ENCODE measurements around the gene INTS13.
"Not testable (repeated sequence)": the region's sequence is repeated elsewhere in the genome, so short reads cannot be mapped to it uniquely, and the experiment has no call there.

The INTS13 gene

DNA sequence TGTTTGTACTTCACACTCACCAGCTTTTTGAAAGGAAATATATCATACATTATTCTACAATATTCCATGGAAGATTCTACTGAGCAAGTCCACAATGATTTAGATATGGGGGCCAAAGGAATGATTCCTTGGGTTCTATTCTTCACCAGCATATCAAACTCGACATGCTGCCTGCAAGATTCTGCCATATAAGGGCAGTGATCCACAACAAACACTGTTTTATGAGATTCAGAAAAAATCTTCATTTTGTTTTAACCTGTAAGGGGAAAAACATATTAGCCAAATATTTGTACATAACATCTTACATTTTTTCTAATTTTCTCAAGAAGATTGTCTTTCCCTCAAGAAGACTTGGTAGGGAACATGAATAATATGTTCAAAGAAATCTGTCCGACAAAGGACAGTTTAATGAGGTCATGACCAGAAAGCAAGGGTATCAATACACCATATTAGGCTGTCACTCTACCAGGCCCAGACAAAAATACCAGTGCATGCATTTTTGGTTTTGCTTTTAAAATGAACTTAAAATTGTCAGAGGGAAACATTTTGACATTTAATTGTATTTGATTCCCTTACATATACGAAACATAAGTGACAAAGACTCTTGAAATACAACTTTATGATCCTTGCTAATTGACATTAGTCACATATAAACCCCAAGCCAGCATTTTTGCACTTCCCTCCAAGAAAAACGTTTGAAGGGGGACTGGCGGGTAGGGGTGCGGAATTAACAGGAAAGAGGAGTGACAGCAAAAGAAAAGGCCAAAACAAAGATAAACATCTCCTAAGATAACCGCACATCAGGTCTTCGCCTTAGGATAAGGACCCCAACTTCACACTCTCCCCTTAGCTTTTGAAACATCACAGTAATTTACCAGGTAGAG, 980 bp downstream of the INTS13 start:
- peaks cover 4% of the 10 kb centered on the region; the same call in 1 of the 2 replicates for H3K4me1 ChIP-seq (ENCODE audit: control insufficient read depth, insufficient read depth, low read length)
- no peaks in the 10 kb centered on the region for H3K9me3 ChIP-seq (ENCODE audit: control insufficient read depth, insufficient read depth, low read depth, low read length)
- H3K27me3 ChIP-seq (ENCODE audit: control insufficient read depth, insufficient read depth, low read length) = no peaks in the 10 kb centered on the region
- H3K27ac ChIP-seq (ENCODE audit: low read depth, low read length) = no peak overlapping the region
- peak overlapping the region; percentile 92 for H3K4me3 ChIP-seq (ENCODE audit: low read depth, low read length)
- peak overlapping the region; percentile 98 for H3K9ac ChIP-seq (ENCODE audit: low read length)
- H3K36me3 ChIP-seq (ENCODE audit: control insufficient read depth, insufficient read depth, low read length) = peaks cover 17% of the 10 kb centered on the region

DNA sequence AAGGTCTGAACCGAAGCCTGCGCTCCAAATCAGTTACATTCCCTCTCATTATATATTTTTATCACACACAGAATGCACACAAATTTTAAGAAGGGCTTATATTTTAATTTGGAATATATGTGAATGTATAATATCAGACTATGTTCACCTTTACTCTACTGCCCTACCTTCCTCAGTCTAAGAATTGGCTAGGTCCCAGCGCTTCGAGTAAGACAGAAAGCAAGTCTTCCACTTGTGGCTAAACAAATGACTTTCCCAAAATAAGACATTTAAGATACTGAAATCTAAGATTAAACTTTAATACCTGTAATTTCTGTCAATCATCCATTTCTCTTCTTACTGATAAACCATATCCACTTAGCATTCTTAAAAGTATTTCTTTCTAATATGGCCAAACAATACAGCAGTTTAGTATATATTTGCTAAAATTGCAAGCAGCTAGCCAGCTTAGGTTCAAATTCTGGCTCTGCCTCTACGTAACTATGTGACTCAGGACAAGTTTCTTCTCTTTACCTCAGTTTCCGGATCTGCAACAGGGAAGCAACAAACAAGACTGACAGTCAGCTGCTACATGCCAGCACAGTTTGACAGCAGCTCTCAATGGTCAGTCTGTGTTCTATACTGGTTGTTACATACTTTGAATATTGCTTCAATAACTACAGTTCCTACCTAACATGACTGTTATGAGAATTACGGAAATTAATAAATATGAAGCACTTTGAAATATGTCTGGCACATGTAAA, 2.0 kb downstream of the INTS13 start:
- Histone ChIP-seq H3K27ac (ENCODE audit: low read depth, low read length) (no peak overlapping the region), H3K9me3 (ENCODE audit: control insufficient read depth, insufficient read depth, low read depth, low read length) (no peaks in the 10 kb centered on the region), H3K4me3 (ENCODE audit: low read depth, low read length) (no peak overlapping the region; the same call in 1 of the 2 replicates), H3K9ac (ENCODE audit: low read length) (no peak overlapping the region), H3K36me3 (ENCODE audit: control insufficient read depth, insufficient read depth, low read length) (peaks cover 19% of the 10 kb centered on the region), H3K27me3 (ENCODE audit: control insufficient read depth, insufficient read depth, low read length) (no peaks in the 10 kb centered on the region), H3K4me1 (ENCODE audit: control insufficient read depth, insufficient read depth, low read length) (peaks cover 4% of the 10 kb centered on the region; the same call in 1 of the 2 replicates)

DNA sequence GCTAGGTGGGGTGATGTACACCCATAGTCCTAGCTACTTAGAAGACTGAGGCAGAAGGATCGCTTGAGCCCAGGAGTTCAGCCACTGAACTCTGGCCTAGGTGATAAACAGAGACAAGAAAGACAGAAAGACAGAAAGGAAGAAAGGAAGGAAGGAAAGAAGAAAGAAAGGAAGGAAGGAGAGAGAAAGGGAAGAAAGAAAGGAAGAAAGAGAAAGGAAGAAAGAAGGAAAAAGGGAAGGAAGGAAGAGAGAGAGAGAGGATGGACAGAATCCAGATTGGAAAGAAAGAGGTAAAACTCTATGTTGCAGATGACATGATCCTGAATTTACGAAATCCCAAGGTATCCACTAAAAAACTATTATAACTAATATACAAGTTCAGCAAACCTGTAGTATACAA, 8.2 kb downstream of the INTS13 start:
- Histone ChIP-seq H3K4me3 (ENCODE audit: low read depth, low read length) (no peak overlapping the region), H3K9me3 (ENCODE audit: control insufficient read depth, insufficient read depth, low read depth, low read length) (no peaks in the 10 kb centered on the region), H3K27me3 (ENCODE audit: control insufficient read depth, insufficient read depth, low read length) (no peaks in the 10 kb centered on the region), H3K9ac (ENCODE audit: low read length) (no peak overlapping the region), H3K27ac (ENCODE audit: low read depth, low read length) (no peak overlapping the region), H3K4me1 (ENCODE audit: control insufficient read depth, insufficient read depth, low read length) (no peaks in the 10 kb centered on the region), H3K36me3 (ENCODE audit: control insufficient read depth, insufficient read depth, low read length) (peaks cover 58% of the 10 kb centered on the region)

DNA sequence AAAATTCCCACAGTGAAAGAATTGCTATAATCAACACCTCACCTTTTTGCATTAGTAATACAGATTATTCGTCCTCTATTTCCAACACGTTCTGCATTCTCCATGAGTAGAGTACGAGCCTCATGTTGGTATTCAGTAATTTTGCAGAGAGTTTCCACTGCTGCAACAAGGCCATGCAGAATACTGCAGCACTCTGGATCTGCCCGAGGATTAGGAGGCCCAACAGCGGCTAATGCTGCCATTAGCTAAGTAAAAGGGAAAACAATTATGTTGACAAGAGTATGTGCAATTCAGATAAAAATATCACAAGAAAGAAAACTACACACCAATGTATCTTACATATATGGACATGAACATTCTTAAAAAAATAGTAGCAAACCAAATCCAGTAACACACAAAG, 9.1 kb downstream of the INTS13 start:
- H3K4me1 ChIP-seq (ENCODE audit: control insufficient read depth, insufficient read depth, low read length) = no peaks in the 10 kb centered on the region
- H3K27ac ChIP-seq (ENCODE audit: low read depth, low read length) = no peak overlapping the region
- no peaks in the 10 kb centered on the region for H3K27me3 ChIP-seq (ENCODE audit: control insufficient read depth, insufficient read depth, low read length)
- peaks cover 66% of the 10 kb centered on the region for H3K36me3 ChIP-seq (ENCODE audit: control insufficient read depth, insufficient read depth, low read length)
- H3K4me3 ChIP-seq (ENCODE audit: low read depth, low read length) = no peak overlapping the region
- H3K9me3 ChIP-seq (ENCODE audit: control insufficient read depth, insufficient read depth, low read depth, low read length) = no peaks in the 10 kb centered on the region
- H3K9ac ChIP-seq (ENCODE audit: low read length) = no peak overlapping the region

DNA sequence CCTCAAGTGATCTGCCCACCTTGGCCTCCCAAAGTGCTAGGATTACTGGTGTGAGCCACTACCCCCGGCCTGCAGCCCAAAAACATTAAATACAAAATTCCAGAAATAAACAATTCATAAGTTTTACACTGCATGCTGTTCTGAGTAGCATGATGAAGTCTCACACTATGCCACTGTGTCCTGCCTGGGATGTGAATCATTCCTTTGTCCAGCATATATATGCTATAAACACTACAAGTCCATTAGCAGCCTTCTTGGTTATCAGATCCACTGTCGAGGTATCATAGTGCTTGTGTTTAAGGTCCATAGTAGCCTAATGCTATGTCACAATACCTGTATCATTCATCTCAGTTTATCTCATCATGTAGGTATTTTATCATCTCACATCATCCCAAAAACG, 15.9 kb downstream of the INTS13 start:
- no peak overlapping the region for H3K4me3 ChIP-seq (ENCODE audit: low read depth, low read length)
- no peaks in the 10 kb centered on the region for H3K4me1 ChIP-seq (ENCODE audit: control insufficient read depth, insufficient read depth, low read length)
- H3K9me3 ChIP-seq (ENCODE audit: control insufficient read depth, insufficient read depth, low read depth, low read length) = no peaks in the 10 kb centered on the region
- peaks cover 72% of the 10 kb centered on the region for H3K36me3 ChIP-seq (ENCODE audit: control insufficient read depth, insufficient read depth, low read length)
- no peaks in the 10 kb centered on the region for H3K27me3 ChIP-seq (ENCODE audit: control insufficient read depth, insufficient read depth, low read length)
- H3K9ac ChIP-seq (ENCODE audit: low read length) = no peak overlapping the region
- H3K27ac ChIP-seq (ENCODE audit: low read depth, low read length) = no peak overlapping the region

DNA sequence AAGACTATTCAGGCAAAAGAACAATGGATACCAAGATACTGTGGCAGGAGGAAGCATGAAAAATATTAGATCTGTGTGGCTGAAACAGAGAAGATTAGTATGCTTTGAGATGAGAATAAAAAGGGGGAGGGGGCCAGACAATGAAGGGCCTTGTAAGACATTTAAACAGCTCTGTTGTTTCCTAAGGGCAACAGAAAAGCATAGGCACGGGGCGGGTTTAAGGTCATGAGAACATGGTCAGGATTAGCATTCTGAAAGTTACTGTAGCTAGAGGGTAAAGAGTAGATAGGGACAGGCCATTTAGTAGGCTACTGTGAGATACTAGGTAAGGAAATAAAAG, 18.6 kb downstream of the INTS13 start:
- Histone ChIP-seq H3K36me3 (ENCODE audit: control insufficient read depth, insufficient read depth, low read length) (peaks cover 62% of the 10 kb centered on the region), H3K27me3 (ENCODE audit: control insufficient read depth, insufficient read depth, low read length) (no peaks in the 10 kb centered on the region), H3K4me3 (ENCODE audit: low read depth, low read length) (no peak overlapping the region), H3K27ac (ENCODE audit: low read depth, low read length) (no peak overlapping the region), H3K4me1 (ENCODE audit: control insufficient read depth, insufficient read depth, low read length) (no peaks in the 10 kb centered on the region), H3K9me3 (ENCODE audit: control insufficient read depth, insufficient read depth, low read depth, low read length) (no peaks in the 10 kb centered on the region), H3K9ac (ENCODE audit: low read length) (no peak overlapping the region)

- H3K9ac ChIP-seq (ENCODE audit: low read length) = no peak overlapping the region
- H3K27me3 ChIP-seq (ENCODE audit: control insufficient read depth, insufficient read depth, low read length) = no peaks in the 10 kb centered on the region
- H3K27ac ChIP-seq (ENCODE audit: low read depth, low read length) = no peak overlapping the region
- peaks cover 60% of the 10 kb centered on the region for H3K36me3 ChIP-seq (ENCODE audit: control insufficient read depth, insufficient read depth, low read length)
- no peak overlapping the region for H3K4me3 ChIP-seq (ENCODE audit: low read depth, low read length)
- H3K4me1 ChIP-seq (ENCODE audit: control insufficient read depth, insufficient read depth, low read length) = no peaks in the 10 kb centered on the region
- H3K9me3 ChIP-seq (ENCODE audit: control insufficient read depth, insufficient read depth, low read depth, low read length) = no peaks in the 10 kb centered on the region
Observed at GRCh38 chr12:26918321-26919215, 19.2 kb downstream of the INTS13 start.

DNA sequence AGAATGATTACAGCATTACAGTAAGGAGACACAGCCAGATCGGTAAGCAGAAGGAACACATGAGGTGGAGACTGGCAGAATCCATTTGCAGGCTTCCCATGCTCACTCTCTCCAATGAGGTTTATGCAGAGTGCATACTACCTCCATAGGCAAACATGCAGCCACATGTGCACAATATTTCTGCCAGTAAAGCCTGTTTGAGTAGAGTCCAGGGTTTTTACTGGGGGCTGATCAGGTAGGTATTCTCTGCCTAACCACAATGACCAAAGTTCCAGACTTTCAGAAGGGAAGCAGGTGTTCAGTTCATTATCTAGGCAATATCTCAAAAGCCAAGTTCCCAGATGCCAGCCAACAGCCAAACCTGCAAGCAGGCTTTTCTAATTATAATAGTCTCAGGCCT, 31.1 kb downstream of the INTS13 start:
- Histone ChIP-seq H3K9me3 (ENCODE audit: control insufficient read depth, insufficient read depth, low read depth, low read length) (no peaks in the 10 kb centered on the region), H3K27me3 (ENCODE audit: control insufficient read depth, insufficient read depth, low read length) (no peaks in the 10 kb centered on the region), H3K4me1 (ENCODE audit: control insufficient read depth, insufficient read depth, low read length) (no peaks in the 10 kb centered on the region), H3K9ac (ENCODE audit: low read length) (no peak overlapping the region), H3K27ac (ENCODE audit: low read depth, low read length) (no peak overlapping the region), H3K36me3 (ENCODE audit: control insufficient read depth, insufficient read depth, low read length) (peaks cover 73% of the 10 kb centered on the region), H3K4me3 (ENCODE audit: low read depth, low read length) (no peak overlapping the region)

GRCh38 chr12:26906024-26906423, 31.8 kb downstream of the INTS13 start:
- Histone ChIP-seq H3K4me1 (ENCODE audit: control insufficient read depth, insufficient read depth, low read length) (no peaks in the 10 kb centered on the region), H3K27ac (ENCODE audit: low read depth, low read length) (no peak overlapping the region), H3K27me3 (ENCODE audit: control insufficient read depth, insufficient read depth, low read length) (no peaks in the 10 kb centered on the region), H3K4me3 (ENCODE audit: low read depth, low read length) (no peak overlapping the region), H3K9me3 (ENCODE audit: control insufficient read depth, insufficient read depth, low read depth, low read length) (no peaks in the 10 kb centered on the region), H3K9ac (ENCODE audit: low read length) (no peak overlapping the region), H3K36me3 (ENCODE audit: control insufficient read depth, insufficient read depth, low read length) (peaks cover 67% of the 10 kb centered on the region)

- H3K36me3 ChIP-seq (ENCODE audit: control insufficient read depth, insufficient read depth, low read length) = peaks cover 50% of the 10 kb centered on the region
- H3K27me3 ChIP-seq (ENCODE audit: control insufficient read depth, insufficient read depth, low read length); H3K4me1 ChIP-seq (ENCODE audit: control insufficient read depth, insufficient read depth, low read length); H3K4me3 ChIP-seq (ENCODE audit: low read depth, low read length); H3K9me3 ChIP-seq (ENCODE audit: control insufficient read depth, insufficient read depth, low read depth, low read length); H3K27ac ChIP-seq (ENCODE audit: low read depth, low read length); H3K9ac ChIP-seq (ENCODE audit: low read length): not testable (repeated sequence)
Observed at GRCh38 chr12:26903396-26903795, 34.4 kb downstream of the INTS13 start.
